ENCODE measurements around the gene PIEZO2. TPM values are rescaled to one million over a fixed set of nuclear protein-coding genes. Genes with fewer than 3 reads are reported as not detected.

Gene PIEZO2
- total RNA-seq, 1 experiment from 2014 or later = 10.7 TPM

DNA sequence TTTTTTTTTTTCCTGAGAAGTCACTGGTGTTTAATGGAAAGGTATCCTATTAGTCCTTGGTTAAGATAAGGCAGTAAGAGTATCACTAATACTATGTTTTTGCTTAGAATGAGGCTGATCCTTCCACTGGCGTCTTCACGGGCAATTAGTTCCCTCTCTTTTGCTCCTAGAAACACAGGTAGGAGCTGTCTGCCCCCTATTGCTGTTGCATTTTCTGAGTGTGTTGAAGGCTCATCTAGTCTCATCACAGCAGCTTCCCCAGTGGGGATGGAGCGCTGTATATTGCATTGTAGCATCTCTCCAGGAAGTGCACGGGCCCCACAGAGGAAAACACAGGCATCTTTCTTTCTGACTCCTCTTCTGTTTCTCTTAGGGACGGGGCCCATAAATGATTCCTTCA, 478.5 kb downstream of the PIEZO2 start:
- ChIA-PET POLR2A (no interaction called here), CTCF (interaction anchor here (1.3 kb wide), 1 partner anchor 111 kb away, joined by 7 read pairs; no protein-coding TSS in a partner anchor)
- Mint-ChIP-seq H3K36me3 (no peaks in the 10 kb centered on the region; the same call in 1 of the 2 replicates), H3K9me3 (peaks cover 3% of the 10 kb centered on the region; the same call in 1 of the 2 replicates), H3K27ac (no peak overlapping the region), H3K4me1 (no peaks in the 10 kb centered on the region), H3K4me3 (no peak overlapping the region), H3K27me3 (ENCODE audit: low read depth) (no peaks in the 10 kb centered on the region)
- TF ChIP-seq ZNF671 (CRISPR knock-in tag; IDR thresholded peaks at IDR 0.05) (no peak), JAZF1 (CRISPR knock-in tag; IDR thresholded peaks at IDR 0.05) (no peak), NFE2L1 (CRISPR knock-in tag; IDR thresholded peaks at IDR 0.05) (no peak)
- TF ChIP-seq, protein P1, sequence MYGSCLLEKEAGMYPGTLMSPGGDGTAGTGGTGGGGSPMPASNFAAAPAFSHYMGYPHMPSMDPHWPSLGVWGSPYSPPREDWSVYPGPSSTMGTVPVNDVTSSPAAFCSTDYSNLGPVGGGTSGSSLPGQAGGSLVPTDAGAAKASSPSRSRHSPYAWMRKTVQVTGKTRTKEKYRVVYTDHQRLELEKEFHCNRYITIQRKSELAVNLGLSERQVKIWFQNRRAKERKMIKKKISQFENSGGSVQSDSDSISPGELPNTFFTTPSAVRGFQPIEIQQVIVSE (CRISPR knock-in tag; IDR thresholded peaks at IDR 0.05; ENCODE audit: borderline replicate concordance) = no peak
- TF ChIP-seq, protein P2, sequence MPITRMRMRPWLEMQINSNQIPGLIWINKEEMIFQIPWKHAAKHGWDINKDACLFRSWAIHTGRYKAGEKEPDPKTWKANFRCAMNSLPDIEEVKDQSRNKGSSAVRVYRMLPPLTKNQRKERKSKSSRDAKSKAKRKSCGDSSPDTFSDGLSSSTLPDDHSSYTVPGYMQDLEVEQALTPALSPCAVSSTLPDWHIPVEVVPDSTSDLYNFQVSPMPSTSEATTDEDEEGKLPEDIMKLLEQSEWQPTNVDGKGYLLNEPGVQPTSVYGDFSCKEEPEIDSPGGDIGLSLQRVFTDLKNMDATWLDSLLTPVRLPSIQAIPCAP (CRISPR knock-in tag; IDR thresholded peaks at IDR 0.05) = no peak
- ATAC-seq (no peak), DNase-seq (ENCODE audit: low spot score) (no peak)

DNA sequence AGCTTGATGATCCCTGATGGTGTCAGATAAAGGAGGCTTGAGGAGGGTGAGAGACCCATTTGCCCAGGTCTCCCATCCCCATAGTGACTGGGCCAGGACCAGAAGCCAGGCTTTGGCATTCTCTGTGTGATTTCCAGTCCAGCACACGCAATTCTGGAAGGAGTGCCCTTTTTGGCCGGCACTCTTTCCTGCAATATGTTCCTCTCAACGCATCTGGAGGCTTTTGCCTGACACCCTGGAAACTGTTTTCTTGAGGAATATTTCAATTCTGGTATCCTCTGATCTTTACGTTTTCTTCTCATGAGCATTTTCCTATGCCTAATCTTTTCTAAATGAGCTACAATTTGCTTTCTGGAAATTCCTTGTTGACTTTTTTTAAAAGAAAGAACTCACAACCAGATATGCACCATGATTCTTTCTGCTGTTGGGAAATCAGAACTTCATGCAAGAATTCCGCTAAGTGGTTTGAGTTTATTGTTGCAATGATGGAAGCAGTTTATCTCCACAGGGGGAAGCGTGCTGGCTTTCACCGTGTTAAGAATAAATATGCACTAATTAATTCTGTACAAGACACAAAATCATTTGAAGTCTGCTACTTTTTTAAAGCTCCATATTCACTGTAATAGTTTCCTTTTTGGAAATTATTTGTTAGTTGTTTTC, 479.8 kb downstream of the PIEZO2 start:
- ATAC-seq = no peak
- Mint-ChIP-seq H3K27me3 (ENCODE audit: low read depth) (no peaks in the 10 kb centered on the region), H3K4me1 (no peaks in the 10 kb centered on the region), H3K36me3 (no peaks in the 10 kb centered on the region), H3K9me3 (no peaks in the 10 kb centered on the region), H3K27ac (no peak overlapping the region), H3K4me3 (no peak overlapping the region)
- CTCF ChIA-PET = interaction anchor here (1.2 kb wide), 1 partner anchor 109 kb away, joined by 3 read pairs; no protein-coding TSS in a partner anchor
- no peak for DNase-seq (ENCODE audit: low spot score)
- POLR2A ChIA-PET = no interaction called here
- no peak for TF ChIP-seq KAT7 (CRISPR knock-in tag; IDR thresholded peaks at IDR 0.05; ENCODE audit: borderline replicate concordance)
- TF ChIP-seq, protein P2 (CRISPR knock-in tag; IDR thresholded peaks at IDR 0.05) = no peak

DNA sequence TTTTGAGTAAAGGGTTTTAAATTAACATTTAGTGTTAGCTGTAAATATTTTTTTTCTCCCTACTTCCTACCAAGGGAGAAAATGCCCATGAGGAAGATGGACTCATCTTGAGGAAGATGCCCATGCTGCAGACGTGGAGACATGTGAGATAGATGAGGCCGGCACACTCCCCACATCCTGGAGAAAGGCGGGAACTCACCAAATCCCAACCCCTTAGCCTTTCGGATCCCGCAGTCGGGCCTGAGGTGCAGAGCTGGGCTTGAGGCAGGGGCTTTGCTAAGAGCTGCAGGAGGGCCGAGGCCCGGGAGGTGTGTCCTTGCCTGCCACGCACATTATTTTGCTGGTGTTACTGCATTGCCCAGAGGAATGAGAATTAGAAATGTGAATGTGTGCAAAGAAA, 485.6 kb downstream of the PIEZO2 start:
- POLR2A ChIA-PET = no interaction called here
- Mint-ChIP-seq H3K9me3 (no peaks in the 10 kb centered on the region), H3K4me1 (peaks cover 17% of the 10 kb centered on the region), H3K36me3 (no peaks in the 10 kb centered on the region), H3K27ac (no peak overlapping the region), H3K27me3 (ENCODE audit: low read depth) (no peaks in the 10 kb centered on the region), H3K4me3 (no peak overlapping the region)
- DNase-seq (ENCODE audit: low spot score) = no peak
- CTCF ChIA-PET = no interaction called here
- no peak for ATAC-seq
- TF ChIP-seq, protein P3, sequence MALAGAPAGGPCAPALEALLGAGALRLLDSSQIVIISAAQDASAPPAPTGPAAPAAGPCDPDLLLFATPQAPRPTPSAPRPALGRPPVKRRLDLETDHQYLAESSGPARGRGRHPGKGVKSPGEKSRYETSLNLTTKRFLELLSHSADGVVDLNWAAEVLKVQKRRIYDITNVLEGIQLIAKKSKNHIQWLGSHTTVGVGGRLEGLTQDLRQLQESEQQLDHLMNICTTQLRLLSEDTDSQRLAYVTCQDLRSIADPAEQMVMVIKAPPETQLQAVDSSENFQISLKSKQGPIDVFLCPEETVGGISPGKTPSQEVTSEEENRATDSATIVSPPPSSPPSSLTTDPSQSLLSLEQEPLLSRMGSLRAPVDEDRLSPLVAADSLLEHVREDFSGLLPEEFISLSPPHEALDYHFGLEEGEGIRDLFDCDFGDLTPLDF (CRISPR knock-in tag; IDR thresholded peaks at IDR 0.05) = no peak
- no peak for TF ChIP-seq NFYB (CRISPR knock-in tag; conservative IDR thresholded peaks at IDR 0.05; ENCODE audit: low read depth)
- TF ChIP-seq, protein P4, sequence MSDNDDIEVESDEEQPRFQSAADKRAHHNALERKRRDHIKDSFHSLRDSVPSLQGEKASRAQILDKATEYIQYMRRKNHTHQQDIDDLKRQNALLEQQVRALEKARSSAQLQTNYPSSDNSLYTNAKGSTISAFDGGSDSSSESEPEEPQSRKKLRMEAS (CRISPR knock-in tag; IDR thresholded peaks at IDR 0.05) = no peak
- no peak for TF ChIP-seq SMAD4 (CRISPR knock-in tag; IDR thresholded peaks at IDR 0.05)
- TF ChIP-seq, protein P5, sequence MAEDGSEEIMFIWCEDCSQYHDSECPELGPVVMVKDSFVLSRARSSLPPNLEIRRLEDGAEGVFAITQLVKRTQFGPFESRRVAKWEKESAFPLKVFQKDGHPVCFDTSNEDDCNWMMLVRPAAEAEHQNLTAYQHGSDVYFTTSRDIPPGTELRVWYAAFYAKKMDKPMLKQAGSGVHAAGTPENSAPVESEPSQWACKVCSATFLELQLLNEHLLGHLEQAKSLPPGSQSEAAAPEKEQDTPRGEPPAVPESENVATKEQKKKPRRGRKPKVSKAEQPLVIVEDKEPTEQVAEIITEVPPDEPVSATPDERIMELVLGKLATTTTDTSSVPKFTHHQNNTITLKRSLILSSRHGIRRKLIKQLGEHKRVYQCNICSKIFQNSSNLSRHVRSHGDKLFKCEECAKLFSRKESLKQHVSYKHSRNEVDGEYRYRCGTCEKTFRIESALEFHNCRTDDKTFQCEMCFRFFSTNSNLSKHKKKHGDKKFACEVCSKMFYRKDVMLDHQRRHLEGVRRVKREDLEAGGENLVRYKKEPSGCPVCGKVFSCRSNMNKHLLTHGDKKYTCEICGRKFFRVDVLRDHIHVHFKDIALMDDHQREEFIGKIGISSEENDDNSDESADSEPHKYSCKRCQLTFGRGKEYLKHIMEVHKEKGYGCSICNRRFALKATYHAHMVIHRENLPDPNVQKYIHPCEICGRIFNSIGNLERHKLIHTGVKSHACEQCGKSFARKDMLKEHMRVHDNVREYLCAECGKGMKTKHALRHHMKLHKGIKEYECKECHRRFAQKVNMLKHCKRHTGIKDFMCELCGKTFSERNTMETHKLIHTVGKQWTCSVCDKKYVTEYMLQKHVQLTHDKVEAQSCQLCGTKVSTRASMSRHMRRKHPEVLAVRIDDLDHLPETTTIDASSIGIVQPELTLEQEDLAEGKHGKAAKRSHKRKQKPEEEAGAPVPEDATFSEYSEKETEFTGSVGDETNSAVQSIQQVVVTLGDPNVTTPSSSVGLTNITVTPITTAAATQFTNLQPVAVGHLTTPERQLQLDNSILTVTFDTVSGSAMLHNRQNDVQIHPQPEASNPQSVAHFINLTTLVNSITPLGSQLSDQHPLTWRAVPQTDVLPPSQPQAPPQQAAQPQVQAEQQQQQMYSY (CRISPR knock-in tag; IDR thresholded peaks at IDR 0.05) = no peak
- TF ChIP-seq, protein P6, sequence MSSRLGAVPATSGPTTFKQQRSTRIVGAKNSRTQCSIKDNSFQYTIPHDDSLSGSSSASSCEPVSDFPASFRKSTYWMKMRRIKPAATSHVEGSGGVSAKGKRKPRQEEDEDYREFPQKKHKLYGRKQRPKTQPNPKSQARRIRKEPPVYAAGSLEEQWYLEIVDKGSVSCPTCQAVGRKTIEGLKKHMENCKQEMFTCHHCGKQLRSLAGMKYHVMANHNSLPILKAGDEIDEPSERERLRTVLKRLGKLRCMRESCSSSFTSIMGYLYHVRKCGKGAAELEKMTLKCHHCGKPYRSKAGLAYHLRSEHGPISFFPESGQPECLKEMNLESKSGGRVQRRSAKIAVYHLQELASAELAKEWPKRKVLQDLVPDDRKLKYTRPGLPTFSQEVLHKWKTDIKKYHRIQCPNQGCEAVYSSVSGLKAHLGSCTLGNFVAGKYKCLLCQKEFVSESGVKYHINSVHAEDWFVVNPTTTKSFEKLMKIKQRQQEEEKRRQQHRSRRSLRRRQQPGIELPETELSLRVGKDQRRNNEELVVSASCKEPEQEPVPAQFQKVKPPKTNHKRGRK (CRISPR knock-in tag; IDR thresholded peaks at IDR 0.05; ENCODE audit: borderline replicate concordance) = no peak
- TF ChIP-seq HMGA2 (CRISPR knock-in tag; IDR thresholded peaks at IDR 0.05) = no peak
- TF ChIP-seq, protein P7, sequence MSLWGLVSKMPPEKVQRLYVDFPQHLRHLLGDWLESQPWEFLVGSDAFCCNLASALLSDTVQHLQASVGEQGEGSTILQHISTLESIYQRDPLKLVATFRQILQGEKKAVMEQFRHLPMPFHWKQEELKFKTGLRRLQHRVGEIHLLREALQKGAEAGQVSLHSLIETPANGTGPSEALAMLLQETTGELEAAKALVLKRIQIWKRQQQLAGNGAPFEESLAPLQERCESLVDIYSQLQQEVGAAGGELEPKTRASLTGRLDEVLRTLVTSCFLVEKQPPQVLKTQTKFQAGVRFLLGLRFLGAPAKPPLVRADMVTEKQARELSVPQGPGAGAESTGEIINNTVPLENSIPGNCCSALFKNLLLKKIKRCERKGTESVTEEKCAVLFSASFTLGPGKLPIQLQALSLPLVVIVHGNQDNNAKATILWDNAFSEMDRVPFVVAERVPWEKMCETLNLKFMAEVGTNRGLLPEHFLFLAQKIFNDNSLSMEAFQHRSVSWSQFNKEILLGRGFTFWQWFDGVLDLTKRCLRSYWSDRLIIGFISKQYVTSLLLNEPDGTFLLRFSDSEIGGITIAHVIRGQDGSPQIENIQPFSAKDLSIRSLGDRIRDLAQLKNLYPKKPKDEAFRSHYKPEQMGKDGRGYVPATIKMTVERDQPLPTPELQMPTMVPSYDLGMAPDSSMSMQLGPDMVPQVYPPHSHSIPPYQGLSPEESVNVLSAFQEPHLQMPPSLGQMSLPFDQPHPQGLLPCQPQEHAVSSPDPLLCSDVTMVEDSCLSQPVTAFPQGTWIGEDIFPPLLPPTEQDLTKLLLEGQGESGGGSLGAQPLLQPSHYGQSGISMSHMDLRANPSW (CRISPR knock-in tag; conservative IDR thresholded peaks at IDR 0.05; ENCODE audit: low read depth) = no peak
- TF ChIP-seq CREM (CRISPR knock-in tag; IDR thresholded peaks at IDR 0.05) = no peak
- TF ChIP-seq RELA (CRISPR knock-in tag; IDR thresholded peaks at IDR 0.05; ENCODE audit: borderline replicate concordance) = no peak
- no peak for TF ChIP-seq MXD4 (CRISPR knock-in tag; IDR thresholded peaks at IDR 0.05; ENCODE audit: borderline replicate concordance)
- no peak for TF ChIP-seq IRF2 (CRISPR knock-in tag; IDR thresholded peaks at IDR 0.05; ENCODE audit: borderline replicate concordance, low read depth)
